ELF-1 (cell line): ENCODE results near the gene USP54.
"Not testable (repeated sequence)": the region's sequence is repeated elsewhere in the genome, so short reads cannot be mapped to it uniquely, and the experiment has no call there.

Source experiments
- DNase-seq: peaks from one replicate; pipeline ENCODE4 v3.0.0-alpha.2; 2016; ENCODE audit warnings: low read depth, low spot score

Gene USP54

GRCh38 chr10:73588656-73589055 lies 2.5 kb downstream of the USP54 start:
- DNase-seq: no peak

DNA sequence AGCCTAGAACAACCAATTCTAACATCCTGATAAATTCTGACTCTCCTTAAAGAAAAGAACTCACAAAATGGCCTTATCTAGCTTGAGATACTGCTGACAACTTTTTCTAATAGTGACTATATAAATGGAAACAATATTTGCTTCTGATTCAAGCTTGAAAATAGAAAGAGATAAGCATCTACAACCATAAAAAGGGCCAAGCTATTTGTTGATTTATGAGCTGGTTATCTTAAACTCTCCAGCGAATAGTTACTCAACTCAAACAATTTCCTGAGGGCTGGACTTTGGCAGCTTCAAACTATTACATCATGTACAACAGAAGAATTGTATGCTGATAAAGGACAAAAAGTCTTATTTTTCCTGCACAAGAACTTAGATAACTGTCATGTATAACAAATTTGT lies 4.6 kb downstream of the USP54 start:
- DNase-seq: no peak

- DNase-seq: no peak
Measured at GRCh38 chr10:73585327-73585726, 5.8 kb downstream of the USP54 start.

DNA sequence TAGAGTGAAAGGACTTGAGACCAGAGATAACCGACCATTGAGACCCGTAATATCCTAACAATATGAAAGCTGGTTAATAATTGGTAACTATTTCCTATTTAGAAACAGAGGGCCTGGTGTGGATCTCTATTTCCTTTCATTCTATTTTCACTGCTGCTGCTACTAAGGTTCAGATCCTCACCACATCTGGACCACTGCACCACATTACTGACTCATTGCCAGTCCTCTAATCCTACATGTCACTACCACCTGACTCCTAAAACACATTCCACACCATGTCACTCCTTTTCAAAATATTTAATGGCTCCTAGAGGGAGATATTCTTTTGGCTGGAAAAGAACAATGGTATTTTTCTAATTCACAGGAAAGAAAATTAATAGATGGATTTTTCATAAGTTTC lies 6.4 kb downstream of the USP54 start:
- DNase-seq: no peak

DNA sequence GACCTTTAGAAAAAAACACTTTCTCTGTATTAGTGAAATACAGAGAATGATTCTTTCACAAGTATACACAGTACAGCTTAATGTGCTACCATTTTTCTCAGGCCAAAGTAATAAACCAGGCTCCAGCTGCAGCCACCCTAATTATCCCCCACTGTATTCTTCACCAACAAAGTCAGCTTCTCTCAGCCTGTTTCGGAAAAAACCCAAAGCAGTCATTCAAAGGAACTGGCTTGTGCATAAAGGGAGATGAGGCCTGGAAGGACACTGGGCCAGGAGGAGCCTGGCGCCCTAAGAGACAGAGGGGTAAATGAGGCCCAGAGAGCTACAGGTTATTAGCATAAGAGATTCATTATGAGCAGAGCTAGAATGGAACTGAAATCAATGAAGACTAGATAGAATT lies 9.2 kb downstream of the USP54 start:
- DNase-seq: peak; percentile 11

DNA sequence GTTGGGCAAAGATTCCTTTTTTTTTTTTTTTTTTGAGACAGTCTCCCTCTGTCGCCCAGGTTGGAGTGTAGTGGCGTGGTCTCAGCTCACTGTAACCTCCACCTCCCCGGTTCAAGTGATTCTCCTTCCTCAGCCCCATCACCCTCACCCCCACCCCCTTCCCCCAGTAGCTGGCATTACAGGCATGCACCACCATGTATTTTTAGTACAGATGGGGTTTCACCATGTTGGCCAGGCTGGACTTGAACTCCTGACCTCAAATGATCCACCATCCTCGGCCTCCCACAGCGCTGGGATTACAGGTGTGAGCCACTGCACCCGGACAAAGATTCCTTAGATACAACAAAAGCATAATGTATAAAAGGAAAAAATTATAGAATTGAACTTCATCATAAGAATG lies 12.2 kb downstream of the USP54 start:
- DNase-seq: not testable (repeated sequence)

DNA sequence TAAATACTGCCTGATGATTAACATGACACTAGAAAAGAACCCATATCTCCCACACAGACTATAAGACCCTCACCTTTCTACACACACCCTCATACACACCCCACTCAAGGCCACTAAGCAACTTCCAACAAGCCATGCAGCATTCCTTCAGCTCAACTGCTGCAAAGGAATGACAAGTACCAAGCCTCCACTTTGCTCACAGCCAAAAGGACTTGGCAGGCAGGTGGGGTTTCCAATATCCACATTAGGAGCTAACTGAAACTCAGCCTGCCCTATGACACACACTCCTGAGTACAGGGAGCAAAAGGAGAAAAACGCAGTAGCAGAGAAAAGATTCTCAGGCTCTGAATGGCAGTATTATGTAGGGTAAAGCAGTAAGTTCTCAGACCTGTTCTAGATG lies 13.4 kb downstream of the USP54 start:
- peak; percentile 63 for DNase-seq

DNA sequence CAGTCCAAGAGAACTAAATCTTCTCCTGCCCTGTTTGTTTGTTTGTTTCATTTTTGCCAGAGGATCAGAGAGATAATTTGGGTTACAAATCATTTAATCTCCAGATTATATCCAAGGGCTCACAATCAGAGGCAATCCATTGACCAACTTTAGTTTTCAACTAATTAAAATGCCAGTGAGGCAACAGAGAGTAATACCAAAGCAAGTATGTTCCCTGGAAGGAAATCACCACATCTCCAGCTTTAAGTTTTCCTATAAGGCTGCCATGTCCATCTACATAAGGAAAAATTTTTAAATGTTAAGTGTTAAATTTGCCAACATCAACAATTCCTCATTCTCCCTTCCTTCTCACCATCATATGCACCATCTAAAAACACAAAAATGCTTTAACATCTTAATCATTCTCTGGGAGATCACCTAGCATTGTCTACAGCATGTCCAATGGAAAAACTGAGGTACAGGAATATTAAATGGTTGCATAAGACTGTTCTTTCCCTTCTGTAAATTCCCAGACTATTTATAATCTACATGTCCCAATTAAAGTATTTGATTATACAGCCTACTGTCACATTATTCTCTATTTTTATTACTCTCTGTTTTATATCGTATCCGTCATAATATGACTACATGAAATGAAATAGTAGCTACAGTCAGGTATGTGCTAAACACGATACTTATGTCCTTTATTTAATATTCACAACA lies 14.1 kb downstream of the USP54 start:
- DNase-seq: no peak

DNA sequence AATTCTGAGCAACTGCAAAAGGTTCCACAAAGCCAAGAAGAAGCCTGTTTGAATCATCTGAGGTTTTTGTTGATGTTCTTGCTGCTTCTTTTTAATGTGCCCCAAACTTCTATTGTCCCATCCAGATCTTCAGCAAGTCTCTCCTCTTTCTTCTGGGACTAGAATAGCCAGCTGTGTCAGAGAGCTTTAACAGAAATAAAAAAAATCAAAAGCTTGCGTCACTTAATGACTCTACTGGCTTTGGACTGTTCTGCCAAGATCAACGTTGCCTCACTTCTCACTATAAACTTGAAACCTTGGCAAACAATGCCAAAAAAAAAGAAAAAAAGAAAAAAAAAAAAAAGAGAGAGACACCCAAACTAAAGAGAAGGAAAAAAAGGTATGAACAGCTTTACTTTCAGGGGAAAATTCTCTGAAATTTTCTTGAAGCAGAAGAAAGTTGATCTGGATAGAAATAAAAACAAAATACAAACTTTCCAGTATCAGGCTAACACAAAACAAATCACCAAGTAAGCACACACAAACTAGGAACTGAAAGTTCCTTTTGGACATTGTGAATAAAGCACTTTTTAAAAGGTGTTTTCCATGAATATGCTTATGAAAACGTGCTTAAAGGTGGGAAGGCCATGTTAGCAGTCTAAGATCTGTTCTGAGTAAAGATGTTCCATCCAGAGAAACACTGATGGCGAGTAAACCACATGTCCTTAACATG lies 14.8 kb downstream of the USP54 start:
- DNase-seq: no peak

DNA sequence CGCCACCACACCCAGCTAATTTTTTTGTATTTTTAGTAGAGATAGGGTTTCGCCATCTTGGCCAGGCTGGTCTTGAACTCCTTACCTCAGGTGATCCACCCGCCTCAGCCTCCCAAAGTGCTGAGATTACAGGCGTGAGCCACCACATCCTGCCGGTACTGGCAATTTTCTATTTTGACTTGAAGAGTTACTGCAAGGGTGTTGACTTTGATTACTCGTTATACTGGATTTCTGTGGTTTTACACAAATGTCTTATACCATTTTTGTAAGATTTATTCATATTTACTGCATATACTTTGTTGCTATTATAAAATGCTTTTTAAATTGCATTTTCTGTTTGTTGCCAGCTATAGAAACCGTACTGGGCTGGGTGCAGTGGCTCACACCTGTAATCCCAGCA lies 24.1 kb downstream of the USP54 start:
- DNase-seq: not testable (repeated sequence)

GRCh38 chr10:73561192-73561591 lies 29.9 kb downstream of the USP54 start:
- DNase-seq: no peak

DNA sequence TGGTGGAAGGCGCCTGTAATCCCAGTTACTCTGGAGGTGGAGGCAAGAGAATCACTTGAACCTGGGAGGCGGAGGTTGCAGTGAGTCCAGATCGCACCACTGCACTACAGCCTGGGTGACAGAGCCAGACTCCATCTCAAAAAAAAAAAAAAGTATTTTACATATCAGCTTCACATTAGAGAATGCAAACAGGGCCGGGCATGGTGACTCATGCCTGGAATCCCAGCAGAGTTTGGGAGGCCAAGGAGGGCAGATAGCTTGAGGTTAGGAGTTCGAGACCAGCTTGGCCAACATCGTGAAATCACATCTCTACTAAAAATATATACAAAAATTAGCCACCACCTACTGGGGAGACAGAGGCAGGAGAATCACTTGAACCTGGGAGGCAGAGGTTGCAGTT lies 31.6 kb downstream of the USP54 start:
- DNase-seq: no peak

- no peak for DNase-seq
Measured at GRCh38 chr10:73556855-73557254, 34.3 kb downstream of the USP54 start.

DNA sequence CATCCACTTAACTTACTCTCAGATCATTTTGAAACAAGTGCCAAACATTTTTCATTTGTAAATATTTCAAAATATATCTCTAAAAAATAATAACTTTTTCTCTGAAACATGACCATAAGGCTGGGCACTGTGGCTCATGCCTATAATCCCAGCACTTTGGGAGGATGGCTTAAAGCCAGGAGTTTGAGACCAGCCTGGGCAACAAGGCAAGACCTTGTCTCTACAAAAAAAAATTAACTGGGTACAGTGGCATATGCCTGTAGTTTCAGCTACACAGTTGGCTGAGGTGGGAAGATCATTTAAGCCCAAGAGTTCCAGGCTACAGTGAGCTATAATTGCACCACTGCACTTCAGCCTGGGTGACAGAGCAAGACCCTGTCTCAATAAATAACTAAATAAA lies 36.4 kb downstream of the USP54 start:
- DNase-seq: no peak

GRCh38 chr10:73553761-73554160 lies 37.4 kb downstream of the USP54 start:
- DNase-seq: no peak

DNA sequence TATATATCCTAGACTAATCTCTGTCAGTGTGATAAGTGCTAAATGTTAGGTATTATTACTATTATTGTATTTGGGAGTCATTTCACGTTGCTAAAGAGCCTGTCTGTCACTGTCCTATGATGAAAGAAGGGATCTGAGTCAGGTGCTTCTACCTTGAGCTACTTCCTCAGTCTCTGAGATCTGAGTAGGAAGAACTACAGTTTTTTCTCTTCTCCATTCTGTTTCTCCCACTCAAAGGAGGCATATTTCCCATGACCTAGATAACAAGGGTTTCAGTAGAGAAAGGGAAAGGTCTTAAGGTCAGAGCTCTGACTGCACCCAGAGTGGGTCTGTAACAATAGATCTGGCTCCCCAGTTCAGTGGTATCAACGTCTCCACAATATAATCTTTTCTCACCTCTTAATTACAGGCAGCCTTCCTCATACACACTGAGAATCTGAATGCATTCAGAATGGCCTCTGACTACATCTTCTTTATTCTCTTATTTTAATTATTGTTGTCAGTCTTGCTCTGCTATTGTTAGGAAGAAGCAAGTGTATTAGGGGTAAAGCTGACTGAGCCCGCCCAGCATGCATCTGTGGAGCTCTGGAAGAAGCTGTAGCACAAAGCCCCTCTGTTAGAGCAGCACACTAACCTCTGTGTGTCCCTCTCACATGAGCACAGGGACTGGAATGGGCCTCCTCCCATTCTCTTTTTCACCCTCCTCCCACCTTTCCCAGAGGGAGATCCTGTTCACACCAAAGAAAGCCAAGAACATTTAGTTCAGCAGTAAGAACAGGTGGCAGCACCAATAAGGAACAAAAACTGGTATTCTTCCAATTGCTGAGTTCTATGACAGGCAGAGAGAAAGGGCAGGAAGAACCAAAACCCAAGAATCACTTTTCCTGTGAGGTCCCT lies 38.1 kb downstream of the USP54 start:
- DNase-seq: no peak

DNA sequence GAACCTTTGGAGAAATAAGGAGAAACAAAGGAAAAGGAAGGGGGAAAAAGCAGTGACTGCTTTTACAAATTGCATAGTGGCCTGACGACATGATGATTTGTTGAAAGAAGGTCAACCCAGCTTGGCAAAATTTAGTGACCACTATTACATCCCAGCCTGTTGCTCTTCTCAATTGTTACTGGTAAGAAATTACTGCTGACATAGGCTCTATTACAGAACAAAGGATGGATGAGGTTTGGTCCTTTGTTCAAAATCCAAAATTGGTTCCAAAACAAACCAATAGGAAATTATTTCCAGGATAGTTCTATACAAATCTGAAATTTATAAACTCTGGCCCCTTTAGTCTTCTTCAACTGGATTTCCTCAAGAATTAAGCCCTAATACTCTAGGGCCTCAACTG lies 39.6 kb downstream of the USP54 start:
- DNase-seq: no peak

DNA sequence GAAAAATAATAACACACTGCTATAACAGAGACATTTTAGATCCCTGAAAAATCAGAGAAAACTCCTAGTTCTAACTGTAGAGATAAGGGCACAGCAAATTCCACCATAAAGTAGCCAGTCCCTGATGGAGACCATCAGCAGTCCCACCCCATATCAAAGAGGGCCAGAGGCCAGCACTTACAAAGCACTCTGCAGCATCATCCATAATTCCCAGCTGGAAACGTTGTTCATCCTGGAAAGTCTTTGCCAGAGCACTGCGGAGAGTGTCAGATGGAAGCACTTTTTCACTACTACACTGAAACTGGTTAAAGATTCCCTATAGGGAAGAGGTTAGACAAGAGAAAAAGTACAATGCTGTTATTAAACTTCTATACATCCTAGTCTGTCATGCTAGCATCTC lies 45.8 kb downstream of the USP54 start:
- no peak for DNase-seq

- DNase-seq: no peak
Measured at GRCh38 chr10:73537709-73538108, 53.4 kb downstream of the USP54 start.

- no peak for DNase-seq
Measured at GRCh38 chr10:73537288-73537687, 53.9 kb downstream of the USP54 start.

GRCh38 chr10:73534857-73535256 lies 56.3 kb downstream of the USP54 start:
- DNase-seq: no peak

DNA sequence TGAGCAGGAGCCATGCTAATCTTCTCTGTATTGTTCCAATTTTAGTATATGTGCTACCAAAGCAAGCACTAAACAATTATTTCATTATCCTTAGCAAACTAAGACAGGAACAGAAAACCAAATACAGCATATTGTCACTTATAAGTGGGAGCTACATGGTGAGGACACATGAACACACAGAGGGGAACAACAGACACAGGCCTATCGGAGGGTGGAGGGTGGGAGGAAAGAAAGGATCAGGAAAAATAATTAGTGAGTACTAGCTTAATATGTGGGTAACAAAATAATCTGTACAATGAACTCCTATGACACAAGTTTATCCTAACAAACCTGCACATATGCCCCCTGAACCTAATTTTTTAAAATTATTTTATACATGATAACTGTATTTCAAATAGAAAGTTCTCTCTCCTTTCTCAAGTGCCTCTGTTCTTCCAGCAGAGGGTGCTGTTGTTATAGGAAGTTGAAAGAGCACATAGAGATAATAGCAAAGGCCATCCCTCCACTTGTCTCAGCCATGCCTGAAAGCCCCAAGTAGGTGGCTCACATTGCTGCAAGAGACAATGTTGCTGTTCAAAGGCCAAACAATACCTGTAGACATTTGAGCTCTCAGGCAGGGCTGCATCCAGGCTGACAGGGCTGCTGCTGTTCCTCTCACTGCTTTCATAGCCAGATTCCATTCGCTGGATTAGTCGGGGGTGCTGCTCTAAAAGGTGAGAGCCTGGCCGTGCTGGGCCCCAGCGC lies 61.9 kb downstream of the USP54 start:
- peak; percentile 80 for DNase-seq
